ENCODE results near the gene MEGF9.

- no peak for TF ChIP-seq POLR2A (IDR thresholded peaks at IDR 0.05)
- TF ChIP-seq CTCF (IDR thresholded peaks at IDR 0.05) = no peak
These were observed 110.7 kb downstream of the MEGF9 start for GRCh38 chr9:120603591-120603990.

Data from thyroid gland (tissue), 4 donors.